NCI-H1105 (cell line): ENCODE measurements around the gene TSPAN18.

Experiments
- DNase-seq: peaks from one replicate; lab custom pipeline; 2025; lab: John Stamatoyannopoulos, UW

TSPAN18 gene

DNA sequence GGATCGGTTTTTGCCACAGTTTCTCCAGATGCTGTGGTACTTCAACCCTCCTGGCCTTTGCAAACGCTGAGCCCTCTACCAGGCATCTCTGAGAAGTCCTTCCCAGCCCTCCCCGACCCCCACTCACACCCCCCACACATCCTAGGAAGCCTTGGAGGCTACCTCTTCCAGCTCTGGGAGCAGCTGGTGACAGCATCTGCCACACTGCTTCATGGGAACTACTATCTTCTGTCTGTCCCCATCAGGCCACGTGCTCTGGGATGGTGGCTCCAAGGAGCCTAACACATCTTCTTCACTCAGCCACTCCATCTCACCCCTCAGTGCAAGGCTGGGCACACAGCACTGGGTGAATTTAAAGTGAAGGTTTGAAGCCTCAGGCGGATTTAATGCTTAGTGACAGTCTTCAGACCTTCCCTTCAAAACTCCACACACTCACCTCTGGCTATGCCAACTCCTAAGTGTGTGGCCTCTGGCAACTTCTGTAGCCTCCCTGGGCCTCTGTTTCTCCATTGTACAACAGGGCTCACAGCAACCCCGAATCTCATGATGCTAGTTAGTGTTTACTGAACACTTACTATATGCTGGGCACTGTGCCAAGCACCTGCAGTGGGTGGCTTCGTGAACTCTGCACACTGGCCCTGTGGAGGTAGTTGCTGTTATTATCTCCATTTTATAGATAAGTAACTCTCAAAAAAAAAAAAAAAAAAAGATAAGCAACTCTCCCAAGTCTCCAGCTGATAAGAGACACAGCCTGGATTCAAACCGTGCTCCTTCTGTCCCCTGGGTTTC is 231.2 kb downstream of the TSPAN18 start:
- no peak for DNase-seq

DNA sequence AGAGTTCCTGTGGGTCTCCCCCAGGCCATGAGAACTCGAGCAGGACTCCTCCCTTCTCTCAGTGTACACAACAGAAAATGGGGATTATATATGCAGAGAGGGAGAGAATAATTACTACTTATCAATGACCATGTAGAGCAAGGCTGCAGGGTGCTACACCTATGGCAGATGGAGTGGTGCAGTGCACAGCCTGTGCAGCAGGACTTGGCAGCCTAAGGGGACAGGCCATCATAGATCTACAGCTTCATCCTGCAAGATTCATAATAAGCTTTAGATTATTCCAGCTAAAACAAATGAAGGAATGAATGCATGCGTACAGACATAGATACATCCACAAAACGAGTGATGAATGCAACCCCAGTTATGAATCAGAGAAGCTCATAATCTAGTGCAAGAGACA is 232.3 kb downstream of the TSPAN18 start:
- DNase-seq: no peak

DNA sequence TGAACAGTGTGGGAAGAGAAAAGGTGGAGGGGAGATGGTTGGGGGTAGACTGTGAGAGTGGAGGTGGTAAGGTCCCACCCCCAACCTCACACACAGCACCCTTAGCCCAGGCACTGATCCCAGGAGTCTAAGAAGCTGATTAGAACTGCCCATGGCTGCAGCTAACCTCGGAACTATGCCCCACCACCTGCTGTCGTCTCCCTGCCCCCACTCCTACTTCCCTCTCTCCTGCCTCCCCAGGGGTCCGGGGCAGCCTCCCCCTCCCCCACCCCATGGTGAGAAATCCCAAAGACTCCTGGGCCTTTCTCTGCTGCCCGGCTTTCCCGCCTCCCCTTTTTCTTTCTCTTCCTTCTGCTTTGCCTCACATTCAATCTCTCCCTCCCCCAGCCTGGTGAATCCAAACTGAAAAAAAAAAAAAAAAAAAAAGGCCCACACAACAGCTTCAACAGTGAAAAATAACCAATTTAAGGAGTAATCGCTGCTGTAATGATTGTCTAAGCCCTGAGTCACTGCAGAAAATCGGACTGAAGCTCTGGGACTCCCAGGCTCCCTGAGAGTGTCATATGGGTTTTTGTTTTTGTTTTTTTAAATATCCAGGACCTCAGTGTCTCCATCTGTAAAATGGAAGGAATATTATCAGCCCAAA is 233.6 kb downstream of the TSPAN18 start:
- DNase-seq: no peak

DNA sequence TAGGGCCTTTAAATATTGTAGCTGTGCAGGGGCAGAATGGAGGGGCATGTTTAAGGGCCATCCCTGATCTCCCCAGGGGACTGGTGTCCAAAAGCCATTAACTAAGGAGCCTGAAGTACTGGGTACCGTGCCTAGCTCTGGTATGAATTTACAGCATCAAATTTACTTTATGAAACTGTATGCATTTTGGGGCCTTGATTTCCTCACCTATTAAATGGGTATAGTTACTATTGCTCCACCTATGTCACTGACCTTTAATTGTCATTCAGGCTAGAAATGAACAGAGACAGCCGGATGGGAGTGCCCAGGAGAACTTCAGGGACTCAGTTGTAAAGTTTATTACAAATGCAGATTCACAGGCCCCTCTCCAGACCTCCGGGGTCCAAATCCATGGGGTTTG is 235.7 kb downstream of the TSPAN18 start:
- DNase-seq: no peak

DNA sequence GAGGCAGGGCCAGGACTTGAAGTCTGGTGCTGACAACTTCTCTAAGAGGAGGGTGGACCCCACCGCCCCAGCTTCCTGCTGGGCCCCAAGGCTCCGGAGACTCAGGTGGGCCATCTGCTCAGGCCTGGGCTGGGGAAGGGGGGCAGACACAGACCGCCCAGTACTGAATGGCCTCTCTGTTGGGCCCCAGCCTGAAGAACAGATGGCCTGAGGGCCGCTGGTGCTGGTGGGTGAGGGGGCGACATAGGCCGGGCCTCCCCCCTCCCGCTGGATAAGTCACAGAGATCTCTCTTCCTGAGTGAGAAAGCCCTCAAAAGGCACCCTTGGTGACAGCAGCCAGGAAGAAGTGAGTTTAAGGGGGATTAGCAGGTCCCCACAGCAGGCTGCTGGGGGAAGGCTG is 236.4 kb downstream of the TSPAN18 start:
- no peak for DNase-seq

DNA sequence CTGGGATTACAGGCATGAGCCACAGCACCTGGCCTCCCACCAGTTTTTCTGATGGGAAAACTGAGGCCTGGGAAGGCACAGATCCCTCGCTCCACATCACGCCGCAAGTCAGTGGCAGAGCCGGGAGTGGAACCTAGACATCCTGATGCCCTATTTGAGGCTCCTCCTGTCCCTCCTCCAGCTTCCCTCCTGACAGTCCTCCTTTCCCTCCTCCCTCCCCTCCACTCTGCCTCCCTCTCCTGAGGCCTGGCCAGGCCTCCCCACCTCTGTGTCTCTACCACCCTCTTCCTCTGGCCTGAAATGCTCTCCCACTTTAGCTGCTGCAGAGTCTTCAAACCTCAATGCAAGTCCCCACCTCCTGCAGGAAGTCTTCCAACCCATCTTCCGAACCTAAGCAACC is 237.2 kb downstream of the TSPAN18 start:
- no peak for DNase-seq

DNA sequence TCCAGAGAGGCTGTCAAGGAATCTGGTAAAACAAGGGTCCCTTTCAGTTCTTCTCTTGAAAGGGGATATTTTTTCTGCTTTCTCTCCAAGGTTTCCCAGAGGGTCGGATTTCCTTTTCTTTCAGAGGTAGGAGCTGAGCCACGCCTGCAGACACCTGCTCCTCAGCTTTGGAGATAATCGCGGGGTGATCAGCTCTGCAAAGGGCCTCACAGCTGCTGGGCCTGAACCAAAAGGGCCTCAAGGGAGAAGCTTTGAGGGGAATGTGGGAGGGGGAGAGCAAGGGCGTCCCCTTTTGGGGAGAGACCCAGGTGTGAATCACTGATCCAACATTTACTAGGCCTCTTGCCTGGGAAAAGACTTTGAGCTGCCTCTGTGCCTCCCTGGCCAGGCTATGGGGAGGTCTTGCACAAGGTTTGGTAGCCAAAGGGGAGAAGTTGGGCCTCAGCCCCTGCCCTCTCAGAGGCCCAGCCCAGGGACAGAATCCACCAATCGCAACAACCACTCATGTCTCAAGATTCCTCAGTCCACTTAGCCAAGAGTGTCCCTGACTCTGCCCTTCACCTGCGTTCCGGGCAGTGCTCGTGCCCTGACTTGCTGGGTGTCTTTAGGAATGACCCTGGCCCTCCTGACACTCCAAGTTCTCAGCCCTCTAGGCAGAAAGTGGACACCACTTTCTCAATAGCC is 237.9 kb downstream of the TSPAN18 start:
- no peak for DNase-seq

DNA sequence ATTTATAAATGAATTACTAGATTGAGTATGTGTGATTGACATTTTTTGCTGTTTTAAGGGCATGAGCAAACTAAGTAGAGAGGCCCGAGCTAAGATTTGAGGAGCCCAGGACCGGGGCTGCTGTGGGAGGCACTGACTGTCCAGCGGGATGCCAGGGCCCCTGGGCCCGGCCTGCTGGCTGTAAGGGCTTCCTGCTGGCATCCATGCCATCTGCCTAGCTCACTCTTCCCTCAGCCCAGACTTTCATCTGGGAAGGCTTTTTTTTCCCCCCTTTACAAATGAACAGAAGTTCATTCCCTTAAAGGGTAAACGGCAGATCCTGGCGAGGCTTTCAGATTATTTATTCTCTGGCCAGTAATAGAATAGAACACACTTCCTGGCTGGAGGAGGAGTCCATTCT is 239.9 kb downstream of the TSPAN18 start:
- no peak for DNase-seq

DNA sequence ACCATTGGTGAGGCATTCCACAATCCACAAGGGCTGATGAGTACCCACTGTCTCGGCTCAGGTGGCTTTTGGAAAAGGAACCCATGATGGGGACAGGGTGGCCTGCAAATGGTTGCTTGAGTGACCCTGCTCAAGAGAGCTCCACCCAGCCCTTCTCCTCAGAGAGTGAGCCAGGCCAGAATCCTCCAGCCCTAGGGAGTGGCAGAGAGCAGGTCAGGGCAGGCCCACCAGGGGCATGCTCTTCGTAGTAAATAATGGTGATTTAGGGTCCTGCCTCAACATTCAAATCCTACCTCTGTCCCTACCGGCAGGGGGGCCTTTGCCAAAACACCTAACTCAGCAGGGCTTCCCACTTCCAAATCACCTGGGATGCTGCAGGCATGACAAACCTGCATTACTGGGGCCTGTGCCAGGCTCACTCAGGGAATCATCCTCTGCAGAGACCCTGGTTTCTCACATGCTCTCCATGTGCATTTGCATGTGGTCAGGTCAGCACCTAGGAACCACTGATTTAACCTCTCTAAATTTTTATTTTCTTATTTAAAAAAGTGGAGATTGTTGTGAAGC is 241.3 kb downstream of the TSPAN18 start:
- DNase-seq: no peak

DNA sequence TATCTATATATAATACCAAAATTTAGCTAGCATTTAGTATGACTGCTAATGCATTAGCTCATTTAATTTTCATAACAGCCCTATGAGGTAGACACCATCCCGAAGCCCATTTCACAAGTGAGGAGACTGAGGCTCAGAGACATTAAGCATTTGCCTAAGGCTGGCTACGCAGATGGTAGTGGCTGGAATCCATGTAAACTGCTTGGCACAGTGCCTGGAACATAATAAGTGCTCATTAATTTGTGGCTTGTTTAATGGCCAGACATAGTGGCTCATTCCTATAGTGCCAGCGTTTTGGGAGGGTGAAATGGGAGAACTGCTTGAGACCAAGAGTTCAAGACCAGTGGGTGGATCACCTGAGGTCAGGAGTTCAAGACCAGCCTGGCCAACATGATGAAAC is 241.7 kb downstream of the TSPAN18 start:
- DNase-seq: no peak

DNA sequence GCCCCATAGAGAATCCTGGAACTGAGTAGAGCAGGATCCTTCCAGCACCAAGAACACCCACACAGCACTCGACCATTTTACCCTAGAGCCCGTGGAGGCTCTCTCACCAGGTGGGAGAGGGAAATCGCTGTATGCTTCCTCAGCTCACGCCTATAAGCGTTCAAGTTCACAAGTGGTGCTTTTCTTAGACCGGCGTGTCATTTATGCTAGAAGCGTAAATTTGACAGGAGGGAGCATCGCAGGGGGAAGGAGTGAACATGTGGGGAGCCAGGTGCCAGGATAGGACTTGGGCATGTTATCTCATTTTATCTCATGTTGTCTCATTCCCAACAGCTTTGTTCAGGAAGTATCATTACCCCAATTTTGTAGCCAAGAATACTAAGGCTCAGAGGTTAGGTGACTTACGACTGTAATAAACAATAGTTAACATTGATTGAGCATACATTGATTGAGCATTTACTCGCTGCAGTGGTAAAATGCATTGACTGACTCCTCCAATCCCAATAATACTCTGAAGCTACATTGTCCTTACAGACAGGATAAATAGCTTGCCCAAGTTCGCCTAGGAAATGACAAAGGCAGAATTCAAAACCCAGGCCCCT is 243.0 kb downstream of the TSPAN18 start:
- DNase-seq: no peak

DNA sequence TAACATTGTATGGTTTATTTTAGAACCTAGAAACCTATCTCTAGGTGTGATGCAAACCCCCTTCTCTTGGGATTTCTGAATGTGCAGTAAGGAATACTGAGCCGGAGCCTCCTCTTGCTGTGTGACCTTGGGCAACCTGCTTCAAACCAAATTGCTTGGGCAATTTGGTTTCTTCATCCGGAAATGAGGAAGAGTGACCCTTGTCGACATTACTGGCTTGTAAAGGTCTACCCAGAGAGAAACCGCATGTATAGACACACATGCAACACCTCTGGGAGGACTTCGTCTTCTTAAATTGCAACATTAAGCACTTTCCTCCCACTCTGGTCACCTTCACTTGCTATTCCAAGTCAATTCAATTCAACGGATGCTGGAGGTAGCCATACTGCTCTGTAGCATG is 243.5 kb downstream of the TSPAN18 start:
- DNase-seq: no peak

DNA sequence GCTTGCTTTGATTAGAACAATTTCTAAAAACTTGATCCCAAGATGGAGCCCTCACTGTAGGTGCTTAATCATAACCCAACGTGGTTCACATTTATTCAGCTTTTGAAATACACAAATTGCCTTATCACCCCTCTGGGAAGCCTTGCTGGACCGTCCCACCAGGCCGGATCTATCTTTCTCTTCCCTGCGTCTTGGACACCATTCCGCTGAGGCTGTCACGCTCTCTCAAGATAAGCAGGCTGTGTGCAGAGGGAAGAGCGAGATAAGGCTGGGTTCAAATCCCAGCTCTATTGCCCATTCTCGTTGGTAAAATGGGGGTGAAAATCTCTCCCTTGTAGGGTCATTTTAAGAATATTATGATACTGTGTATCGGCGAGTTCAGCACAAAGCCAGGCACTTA is 244.4 kb downstream of the TSPAN18 start:
- no peak for DNase-seq

DNA sequence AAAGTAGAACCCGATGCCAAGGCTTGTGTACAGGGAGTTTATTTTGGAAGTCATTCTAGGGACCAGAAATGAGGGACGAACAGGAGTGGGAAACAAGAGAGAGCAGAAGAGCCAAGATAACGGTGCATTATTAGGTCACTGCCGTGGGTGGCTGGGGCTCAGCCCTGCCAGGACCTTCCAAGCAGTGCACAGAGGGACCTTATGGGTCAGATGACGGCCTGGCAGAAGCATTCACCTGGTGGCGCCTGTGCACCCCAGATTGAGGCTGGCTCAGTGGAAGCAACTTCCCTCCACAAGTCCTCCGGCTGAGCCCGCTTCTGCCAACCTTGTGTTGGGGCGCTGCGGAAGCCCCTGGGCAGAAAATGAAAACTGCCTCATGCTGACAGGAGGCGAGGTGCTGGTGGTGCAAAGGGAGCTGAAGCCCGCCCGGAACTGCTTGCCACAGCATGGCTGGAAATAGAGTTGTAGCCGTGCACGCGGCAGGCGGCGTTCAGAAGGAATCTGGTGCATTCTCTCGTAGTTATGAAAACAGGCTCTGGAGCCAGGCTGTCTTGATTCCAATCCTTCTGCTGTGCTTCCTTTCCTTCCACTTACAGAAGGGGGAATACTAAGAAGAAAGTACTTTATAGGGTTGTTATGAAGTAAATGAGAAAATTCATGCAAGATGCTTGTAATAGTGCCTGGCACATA is 246.1 kb downstream of the TSPAN18 start:
- DNase-seq: no peak

DNA sequence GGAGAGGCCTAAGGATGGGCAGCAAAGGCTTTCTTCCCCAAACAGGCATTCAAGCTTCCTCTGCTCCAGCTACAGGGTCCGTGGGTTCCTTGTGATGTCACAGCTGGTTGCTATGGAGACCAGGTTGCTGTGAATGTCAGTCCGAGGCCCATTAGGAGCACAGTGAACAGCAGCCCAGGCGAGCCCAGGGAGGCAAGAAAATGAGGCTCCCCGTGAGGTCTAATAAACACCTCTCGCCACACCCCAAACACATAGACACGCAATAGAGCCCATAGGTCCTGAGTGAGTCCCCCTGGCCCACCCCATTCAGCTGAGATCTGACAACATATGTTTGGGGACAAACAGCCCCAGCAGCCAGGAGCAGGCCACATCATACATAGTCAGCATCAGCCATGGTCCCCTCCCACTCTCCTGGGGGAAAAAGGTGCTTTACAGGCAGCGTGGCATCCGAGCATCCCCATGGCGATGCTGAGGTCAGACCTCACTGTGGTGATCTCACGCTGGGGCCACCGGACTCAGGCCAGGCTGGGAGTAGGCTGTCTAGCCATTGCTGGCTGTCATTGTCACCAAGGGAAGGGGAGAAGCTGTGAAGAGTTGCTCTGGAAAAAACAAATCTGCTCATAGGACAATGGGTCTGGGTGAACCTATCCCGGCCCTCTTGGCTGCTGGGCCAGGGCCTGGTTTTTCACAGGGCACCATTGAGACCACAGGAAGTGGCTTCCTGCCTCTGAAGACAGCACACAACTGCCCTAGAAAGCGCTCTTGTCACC is 247.1 kb downstream of the TSPAN18 start:
- no peak for DNase-seq

DNA sequence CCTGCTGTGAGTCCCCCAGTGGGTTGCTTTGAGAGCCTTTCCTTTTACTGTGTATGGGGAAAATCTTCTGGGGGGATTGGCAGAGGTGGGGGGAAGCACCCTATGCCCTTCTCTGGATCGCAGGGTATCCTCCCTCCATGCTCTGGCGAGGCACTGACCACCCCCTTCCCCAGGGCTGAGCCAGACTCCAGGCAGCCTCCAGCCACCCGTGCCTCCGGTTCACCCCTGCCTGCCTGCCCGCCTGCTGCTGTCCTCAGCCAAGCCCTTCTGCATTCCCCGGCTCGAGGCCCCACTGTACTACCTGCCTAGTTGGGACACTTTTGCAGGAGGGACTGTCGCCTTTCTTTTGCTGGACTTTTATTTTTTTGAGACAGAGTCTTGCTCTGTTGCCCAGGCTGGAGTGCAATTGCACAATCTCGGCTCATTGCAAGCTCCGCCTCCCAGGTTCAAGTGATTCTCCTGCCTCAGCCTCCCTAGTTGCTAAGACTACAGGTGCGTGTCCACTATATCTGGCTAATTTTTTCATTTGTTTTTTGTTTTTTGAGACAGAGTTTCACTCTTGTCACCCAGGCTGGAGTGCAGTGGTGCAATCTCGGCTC is 247.7 kb downstream of the TSPAN18 start:
- no peak for DNase-seq

DNA sequence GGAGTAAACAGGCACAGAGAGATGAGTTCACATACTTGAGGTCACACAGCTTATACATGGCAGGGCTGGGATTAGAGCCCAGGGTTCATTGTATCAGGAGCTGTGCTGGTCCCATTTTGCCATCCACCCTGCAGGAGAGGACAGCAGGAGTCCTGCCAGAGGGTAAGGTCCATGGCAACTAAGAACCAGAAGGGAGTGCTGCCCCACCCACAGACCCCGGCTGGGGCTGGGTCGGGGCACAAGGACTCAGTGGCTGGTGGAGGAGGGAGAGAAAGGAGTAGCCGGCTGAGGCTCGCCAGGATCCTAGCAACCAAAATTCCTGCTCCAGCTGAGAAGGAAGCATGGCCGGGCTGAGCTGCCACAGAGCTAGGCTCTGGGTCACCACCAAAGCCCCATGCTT is 249.8 kb downstream of the TSPAN18 start:
- DNase-seq: no peak

DNA sequence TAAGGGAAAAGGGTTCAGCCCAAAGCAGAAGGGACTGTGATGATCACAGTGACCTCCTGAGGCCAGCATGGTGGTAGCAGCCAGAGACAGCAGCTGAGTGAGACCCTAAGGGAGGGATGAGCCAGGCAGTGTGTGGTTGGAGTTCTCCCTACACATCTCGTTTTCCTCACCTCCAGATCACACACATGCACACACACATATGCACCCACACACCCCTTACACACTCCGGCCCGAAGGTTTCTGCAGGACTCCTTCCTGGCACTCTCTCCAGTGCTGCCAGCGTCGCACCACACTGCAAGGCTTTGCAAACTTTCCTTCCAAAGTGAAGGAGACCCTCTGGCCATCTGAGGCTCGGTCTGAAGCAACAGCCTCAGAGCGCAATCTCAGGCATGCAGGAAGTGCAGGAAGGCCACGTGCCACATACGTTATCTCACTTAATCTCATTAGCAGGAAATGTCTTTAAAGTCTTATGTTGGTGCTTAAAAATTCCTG is 250.8 kb downstream of the TSPAN18 start:
- DNase-seq: no peak

DNA sequence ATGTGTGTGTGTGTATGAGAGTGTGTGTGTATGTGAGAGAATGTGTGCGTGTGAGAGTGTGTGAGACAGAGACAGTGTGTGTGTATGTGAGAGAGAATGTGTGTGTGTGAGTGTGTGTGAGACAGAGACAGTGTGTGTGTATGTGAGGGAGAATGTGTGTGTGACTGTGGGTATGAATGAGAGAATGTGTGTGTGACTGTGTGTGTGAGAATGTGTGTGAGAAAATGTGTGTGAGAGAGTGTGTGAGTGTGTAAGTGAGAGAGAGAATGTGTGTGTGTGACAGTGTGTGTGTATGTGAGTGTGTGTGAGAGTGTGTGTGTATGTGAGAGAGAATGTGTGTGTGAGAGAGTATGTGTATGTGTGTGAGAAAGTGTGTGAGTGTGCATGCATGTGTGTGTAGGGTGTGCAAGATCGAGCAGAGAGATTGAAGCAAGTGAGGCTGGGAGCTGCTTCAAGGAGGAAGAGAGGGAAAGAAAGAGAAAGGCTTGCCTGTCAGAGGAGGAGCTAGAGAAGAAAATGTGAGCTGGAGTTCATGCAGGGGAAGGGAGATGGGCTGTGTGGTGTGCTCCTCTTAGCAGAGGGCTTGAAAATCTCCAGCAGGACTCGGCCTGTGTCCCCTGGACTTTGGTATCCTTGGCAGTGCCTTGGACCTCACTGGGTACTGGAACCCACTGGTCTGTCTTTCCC is 251.7 kb downstream of the TSPAN18 start:
- no peak for DNase-seq

DNA sequence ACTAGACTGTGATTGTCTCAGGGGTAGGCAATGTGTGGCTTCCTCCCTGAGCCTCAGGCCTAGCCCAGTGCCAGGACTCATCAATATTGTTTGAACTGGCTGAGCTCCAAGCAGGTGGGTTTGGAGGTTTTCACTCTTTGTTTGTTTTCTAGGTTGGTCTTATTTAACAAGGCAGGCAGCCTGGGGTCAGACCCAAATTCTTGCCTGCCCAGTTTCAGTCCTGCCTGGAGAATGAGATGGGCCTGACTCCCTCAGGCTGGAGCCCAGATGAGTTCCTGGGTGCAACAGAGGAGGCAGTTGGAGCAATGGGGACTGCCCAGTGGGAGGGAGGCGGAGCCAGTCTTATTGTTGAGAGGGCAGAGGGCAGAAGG is 252.2 kb downstream of the TSPAN18 start:
- peak; percentile 94 for DNase-seq
